Brain pericyte (primary cell): ENCODE measurements around the gene AP2S1.
"Not testable (repeated sequence)": the region's sequence is repeated elsewhere in the genome, so short reads cannot be mapped to it uniquely, and the experiment has no call there.

Experiments used
- DNase-seq: peaks from one replicate; pipeline ENCODE4 v3.0.0-alpha.2; 2012; ENCODE audit warnings: low read depth, low spot score

Gene AP2S1

GRCh38 chr19:46850228-46851203, at the start of gene AP2S1:
TSS of gene AP2S1 (minus strand) at chr19:46850846. CDS start at chr19:46850766, 80 bp downstream.
- peak; percentile 96 for DNase-seq

DNA sequence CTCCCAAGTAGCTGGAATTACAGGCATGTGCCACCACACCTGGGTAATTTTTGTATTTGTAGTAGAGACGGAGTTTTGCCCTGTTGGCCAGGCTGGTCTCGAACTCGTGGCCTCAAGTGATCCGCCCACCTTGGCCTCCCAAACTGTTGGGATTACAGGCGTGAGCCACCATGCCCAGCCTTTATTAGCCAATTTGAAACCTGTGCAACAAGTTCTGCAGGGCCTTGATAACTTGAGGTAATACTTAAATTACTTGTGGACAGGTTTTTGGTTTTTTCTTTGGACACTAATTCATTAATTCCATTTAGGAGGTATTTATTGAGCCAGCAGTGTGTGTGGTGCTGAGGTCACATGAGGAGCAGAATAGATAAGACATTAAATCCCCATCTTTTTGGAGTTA, 49.7 kb upstream of the AP2S1 start:
- DNase-seq, result no peak

DNA sequence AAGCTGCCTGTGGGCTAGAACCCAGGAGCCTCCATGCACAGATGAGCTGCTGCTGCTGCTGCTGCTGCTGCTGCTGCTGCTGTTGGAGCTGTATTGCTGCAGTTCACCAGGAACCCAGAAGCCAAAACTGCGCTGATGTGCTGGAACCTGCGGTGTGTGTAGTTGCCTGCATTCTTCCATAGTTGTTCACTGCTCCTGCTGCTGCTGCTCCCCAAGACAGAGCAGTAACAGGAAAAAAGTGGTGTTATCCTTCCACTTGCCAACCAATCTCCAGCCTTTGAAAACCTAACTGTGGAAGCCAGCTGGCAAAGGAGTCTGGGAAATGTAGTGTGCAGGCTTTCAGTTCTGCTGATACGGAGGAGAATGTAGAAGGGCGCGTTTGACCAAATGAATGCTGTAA, 48.1 kb upstream of the AP2S1 start:
- DNase-seq, result no peak

DNA sequence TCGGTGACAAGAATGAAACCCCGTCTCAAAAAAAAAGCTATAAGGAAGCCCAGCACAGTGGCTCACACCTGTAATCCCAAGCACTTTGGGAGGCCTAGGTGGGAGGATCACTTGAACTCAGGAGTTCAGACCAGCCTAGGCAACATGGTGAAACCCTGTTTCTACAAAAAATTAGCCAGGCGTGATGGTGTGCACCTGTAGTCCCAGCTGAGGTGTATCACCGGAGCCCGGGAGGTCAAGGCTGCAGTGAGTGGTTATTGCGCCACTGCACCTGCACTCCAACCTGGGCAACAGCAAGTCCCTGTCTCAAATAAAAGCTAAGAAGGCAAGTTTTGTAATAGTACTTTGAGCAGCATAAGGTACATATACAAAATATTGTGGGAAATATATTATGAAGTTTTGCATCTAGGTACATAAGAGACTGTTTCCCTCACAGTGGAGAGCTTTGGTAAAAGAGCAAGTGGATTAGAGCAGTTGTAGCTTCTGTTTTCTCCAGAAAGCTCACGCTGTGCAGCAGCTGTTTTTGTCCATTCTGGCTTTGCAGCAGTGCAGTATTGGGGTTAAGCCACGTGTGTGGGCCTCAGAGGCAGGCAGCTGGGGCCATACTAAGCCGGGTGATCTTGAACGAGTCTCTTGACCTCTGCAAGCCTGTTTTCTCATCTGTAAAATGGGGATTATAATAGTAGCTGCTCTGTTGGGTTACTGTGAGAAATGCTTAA, 45.6 kb upstream of the AP2S1 start:
- no peak for DNase-seq

- no peak for DNase-seq
These were observed 41.9 kb upstream of the AP2S1 start for GRCh38 chr19:46892252-46893179.

- no peak for DNase-seq
These were observed 40.0 kb upstream of the AP2S1 start for GRCh38 chr19:46890423-46891170.

GRCh38 chr19:46887240-46887782, 36.7 kb upstream of the AP2S1 start:
- no peak for DNase-seq

GRCh38 chr19:46886546-46887239, 36.0 kb upstream of the AP2S1 start:
- no peak for DNase-seq

GRCh38 chr19:46885411-46885810, 34.8 kb upstream of the AP2S1 start:
- no peak for DNase-seq

DNA sequence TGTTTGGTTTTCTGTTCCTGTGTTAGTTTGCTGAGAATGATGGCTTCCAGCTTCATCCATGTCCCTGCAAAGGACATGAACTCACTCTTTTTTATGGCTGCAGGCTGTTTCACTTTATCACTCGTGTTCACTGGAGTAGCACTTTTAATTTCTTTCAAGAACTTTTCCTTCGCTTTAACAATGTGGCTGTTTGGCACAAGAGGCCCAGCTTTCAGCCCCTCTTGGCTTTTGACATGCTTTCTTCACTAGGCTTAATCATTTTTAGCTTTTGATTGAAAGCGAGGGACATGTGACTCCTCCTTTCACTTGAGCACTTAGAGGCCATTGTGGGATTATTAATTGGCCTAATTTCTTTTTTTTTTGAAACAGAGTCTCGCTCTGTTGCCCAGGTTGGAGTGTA, 32.1 kb upstream of the AP2S1 start:
- not testable (repeated sequence) for DNase-seq

GRCh38 chr19:46882034-46882433, 31.4 kb upstream of the AP2S1 start:
- no peak for DNase-seq

- DNase-seq, result no peak
These were observed 30.4 kb upstream of the AP2S1 start for GRCh38 chr19:46881092-46881491.

GRCh38 chr19:46880431-46880830, 29.8 kb upstream of the AP2S1 start:
- no peak for DNase-seq

GRCh38 chr19:46878613-46879375, 28.1 kb upstream of the AP2S1 start:
- DNase-seq, result no peak

DNA sequence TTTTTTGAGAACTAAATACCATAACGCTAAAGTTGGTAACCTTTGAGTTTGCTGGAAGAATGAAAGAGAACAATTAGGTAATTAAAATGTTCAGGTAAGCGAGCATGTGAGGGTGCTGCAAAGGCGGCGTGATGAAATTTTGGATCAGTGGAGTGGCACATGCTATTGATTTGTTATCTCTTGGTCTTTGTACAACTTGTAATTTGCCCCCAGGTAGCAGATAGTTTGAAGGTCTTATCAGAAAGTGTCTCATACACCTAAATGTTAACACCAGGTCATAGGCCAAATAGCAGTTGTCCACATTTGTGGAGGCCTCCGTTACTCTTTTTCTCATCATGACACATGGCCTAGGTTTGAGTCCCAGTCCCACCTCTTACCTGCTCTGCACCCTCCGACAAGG, 25.0 kb upstream of the AP2S1 start:
- no peak for DNase-seq

DNA sequence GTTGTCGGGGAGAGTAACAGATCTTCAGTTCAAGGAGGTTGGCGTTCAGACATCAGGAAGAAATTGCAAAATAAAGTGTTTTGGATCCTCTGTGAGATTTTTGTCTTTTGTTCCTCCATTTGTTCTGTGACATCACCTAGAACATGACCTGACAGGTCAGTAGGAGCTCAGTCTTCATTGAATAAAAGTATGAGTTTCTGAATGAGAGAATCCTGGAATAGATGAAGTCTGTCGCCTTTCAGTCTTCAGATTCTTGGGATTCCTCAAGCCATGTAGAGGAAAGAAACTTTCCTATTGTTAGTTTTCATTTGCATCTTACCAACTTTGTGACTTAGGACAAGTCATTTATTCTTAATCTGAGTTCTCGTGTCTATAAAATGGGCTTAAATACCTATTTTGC, 24.6 kb upstream of the AP2S1 start:
- no peak for DNase-seq

- DNase-seq, result no peak
These were observed 22.3 kb upstream of the AP2S1 start for GRCh38 chr19:46872967-46873366.

- DNase-seq, result not testable (repeated sequence)
These were observed 20.5 kb upstream of the AP2S1 start for GRCh38 chr19:46871173-46871572.
